Measurements from ENCODE around the gene SECISBP2.

Gene SECISBP2

DNA sequence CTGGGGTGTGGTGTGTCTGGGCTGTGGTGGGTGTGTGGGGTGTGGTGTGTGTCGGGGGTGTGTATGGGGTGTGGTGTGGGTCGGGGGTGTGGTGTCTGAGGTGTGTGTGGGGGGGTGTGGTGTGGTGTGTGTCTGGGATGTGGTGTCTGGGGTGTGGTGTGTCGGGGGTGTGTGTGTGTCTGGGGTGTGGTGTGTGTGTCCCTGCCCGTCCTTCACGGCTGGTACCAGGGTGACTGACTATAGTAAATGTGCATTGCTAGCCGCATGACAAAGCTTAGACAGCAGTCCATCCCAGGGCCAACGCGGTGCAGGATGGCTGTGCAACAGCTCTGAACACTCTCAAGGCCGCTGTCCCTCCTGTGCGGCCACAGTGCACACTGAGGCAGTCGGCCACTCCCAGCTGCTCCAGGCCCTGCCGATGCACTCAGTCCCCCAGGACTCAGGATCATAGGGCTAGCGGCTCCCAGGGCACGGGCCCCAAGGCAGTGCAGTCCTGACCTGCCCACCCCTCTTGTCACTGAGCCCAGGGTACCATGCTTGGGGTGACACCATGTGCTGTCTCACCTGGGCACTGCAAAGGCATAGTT, 54.0 kb downstream of the SECISBP2 start:
- H3K27me3 ChIP-seq (ENCODE audit: insufficient read depth, low read length), result peaks cover under 1% of the 10 kb centered on the region; the same call in 1 of the 2 replicates
- H3K36me3 ChIP-seq (ENCODE audit: insufficient read depth, low read length), result no peaks in the 10 kb centered on the region
- H3K4me3 ChIP-seq (ENCODE audit: low read depth, low read length), result no peak overlapping the region
- H3K4me1 ChIP-seq (ENCODE audit: control insufficient read depth, insufficient read depth, low read length, unreplicated experiment), result no peaks in the 10 kb centered on the region
- H2AFZ ChIP-seq (ENCODE audit: low read length, unreplicated experiment), result no peak overlapping the region
- H3K27ac ChIP-seq (ENCODE audit: low read depth, low read length), result no peak overlapping the region
- H3K79me2 ChIP-seq (ENCODE audit: control insufficient read depth, insufficient read depth, low read length, unreplicated experiment), result no peaks in the 10 kb centered on the region

- H3K27me3 ChIP-seq (ENCODE audit: insufficient read depth, low read length), result peaks cover 3% of the 10 kb centered on the region; the same call in 1 of the 2 replicates
- H3K79me2 ChIP-seq (ENCODE audit: control insufficient read depth, insufficient read depth, low read length, unreplicated experiment), result no peaks in the 10 kb centered on the region
- H3K36me3 ChIP-seq (ENCODE audit: insufficient read depth, low read length), result no peaks in the 10 kb centered on the region
- H3K27ac ChIP-seq (ENCODE audit: low read depth, low read length), result no peak overlapping the region
- no peak overlapping the region for H3K4me3 ChIP-seq (ENCODE audit: low read depth, low read length)
- H2AFZ ChIP-seq (ENCODE audit: low read length, unreplicated experiment), result no peak overlapping the region
- H3K4me1 ChIP-seq (ENCODE audit: control insufficient read depth, insufficient read depth, low read length, unreplicated experiment), result no peaks in the 10 kb centered on the region
Observed at GRCh38 chr9:89372979-89373378, 54.7 kb downstream of the SECISBP2 start.

DNA sequence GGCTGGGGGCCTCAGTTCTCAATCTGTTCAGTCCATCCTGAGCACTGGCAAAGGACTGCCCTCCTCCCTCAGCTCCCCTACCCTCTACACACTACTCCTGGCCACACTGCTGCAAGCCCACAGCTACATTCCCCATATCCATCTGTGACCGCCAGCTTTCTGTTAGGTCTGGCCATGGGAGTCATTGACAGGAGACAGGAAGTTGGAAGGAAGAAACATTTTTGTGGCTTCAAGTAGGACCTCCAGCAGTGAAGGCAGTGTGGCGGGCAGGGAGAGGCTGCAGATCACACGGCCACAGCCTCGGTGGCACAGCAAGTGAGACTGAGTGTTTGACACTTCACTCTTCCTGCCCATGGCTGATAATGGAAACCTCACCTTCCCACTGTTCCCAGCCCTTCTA, 55.9 kb downstream of the SECISBP2 start:
- Histone ChIP-seq H3K27ac (ENCODE audit: low read depth, low read length) (no peak overlapping the region), H3K79me2 (ENCODE audit: control insufficient read depth, insufficient read depth, low read length, unreplicated experiment) (no peaks in the 10 kb centered on the region), H3K36me3 (ENCODE audit: insufficient read depth, low read length) (no peaks in the 10 kb centered on the region), H3K27me3 (ENCODE audit: insufficient read depth, low read length) (peaks cover 3% of the 10 kb centered on the region; the same call in 1 of the 2 replicates), H2AFZ (ENCODE audit: low read length, unreplicated experiment) (no peak overlapping the region), H3K4me3 (ENCODE audit: low read depth, low read length) (no peak overlapping the region), H3K4me1 (ENCODE audit: control insufficient read depth, insufficient read depth, low read length, unreplicated experiment) (no peaks in the 10 kb centered on the region)

DNA sequence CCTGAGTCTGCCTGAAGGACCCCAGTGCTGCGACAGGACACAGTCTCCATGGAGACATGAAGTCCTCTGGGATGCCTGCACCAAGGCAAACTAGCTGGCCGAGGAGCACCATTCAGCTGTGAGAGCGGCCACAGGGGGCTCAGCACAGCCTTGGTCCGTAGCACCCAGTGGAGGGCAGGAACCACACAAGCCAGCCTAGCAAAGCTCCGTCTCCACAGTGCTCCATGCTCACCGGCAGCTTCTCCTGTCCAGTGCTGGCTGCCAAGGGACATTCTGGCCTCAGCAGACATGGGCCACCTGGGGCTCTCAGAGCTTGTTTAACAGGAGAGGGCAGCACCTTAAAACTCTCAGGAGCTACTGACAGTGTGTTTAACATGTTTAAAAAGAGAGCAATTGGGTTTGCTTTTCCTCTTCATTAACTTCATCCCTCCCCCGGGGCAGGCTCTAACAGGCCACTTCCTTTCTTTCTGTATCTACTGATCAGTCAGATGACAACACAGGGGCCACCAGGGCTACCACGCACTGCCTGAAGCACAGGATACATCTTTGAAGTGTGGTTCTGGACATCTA, 57.0 kb downstream of the SECISBP2 start:
- no peak overlapping the region for H3K4me3 ChIP-seq (ENCODE audit: low read depth, low read length)
- H2AFZ ChIP-seq (ENCODE audit: low read length, unreplicated experiment), result no peak overlapping the region
- no peaks in the 10 kb centered on the region for H3K36me3 ChIP-seq (ENCODE audit: insufficient read depth, low read length)
- no peak overlapping the region for H3K27ac ChIP-seq (ENCODE audit: low read depth, low read length)
- no peaks in the 10 kb centered on the region for H3K79me2 ChIP-seq (ENCODE audit: control insufficient read depth, insufficient read depth, low read length, unreplicated experiment)
- peaks cover 3% of the 10 kb centered on the region; the same call in 1 of the 2 replicates for H3K27me3 ChIP-seq (ENCODE audit: insufficient read depth, low read length)
- no peaks in the 10 kb centered on the region for H3K4me1 ChIP-seq (ENCODE audit: control insufficient read depth, insufficient read depth, low read length, unreplicated experiment)

GRCh38 chr9:89376286-89376685, 58.0 kb downstream of the SECISBP2 start:
- Histone ChIP-seq H3K79me2 (ENCODE audit: control insufficient read depth, insufficient read depth, low read length, unreplicated experiment) (no peaks in the 10 kb centered on the region), H3K36me3 (ENCODE audit: insufficient read depth, low read length) (no peaks in the 10 kb centered on the region), H3K27ac (ENCODE audit: low read depth, low read length) (no peak overlapping the region), H2AFZ (ENCODE audit: low read length, unreplicated experiment) (no peak overlapping the region), H3K4me3 (ENCODE audit: low read depth, low read length) (no peak overlapping the region), H3K27me3 (ENCODE audit: insufficient read depth, low read length) (peaks cover 3% of the 10 kb centered on the region; the same call in 1 of the 2 replicates), H3K4me1 (ENCODE audit: control insufficient read depth, insufficient read depth, low read length, unreplicated experiment) (no peaks in the 10 kb centered on the region)

GRCh38 chr9:89376741-89377351, 58.5 kb downstream of the SECISBP2 start:
- H3K27me3 ChIP-seq (ENCODE audit: insufficient read depth, low read length), result peaks cover 3% of the 10 kb centered on the region; the same call in 1 of the 2 replicates
- H3K4me3 ChIP-seq (ENCODE audit: low read depth, low read length), result no peak overlapping the region
- no peaks in the 10 kb centered on the region for H3K79me2 ChIP-seq (ENCODE audit: control insufficient read depth, insufficient read depth, low read length, unreplicated experiment)
- H3K4me1 ChIP-seq (ENCODE audit: control insufficient read depth, insufficient read depth, low read length, unreplicated experiment), result no peaks in the 10 kb centered on the region
- H2AFZ ChIP-seq (ENCODE audit: low read length, unreplicated experiment), result no peak overlapping the region
- H3K36me3 ChIP-seq (ENCODE audit: insufficient read depth, low read length), result no peaks in the 10 kb centered on the region
- no peak overlapping the region for H3K27ac ChIP-seq (ENCODE audit: low read depth, low read length)

DNA sequence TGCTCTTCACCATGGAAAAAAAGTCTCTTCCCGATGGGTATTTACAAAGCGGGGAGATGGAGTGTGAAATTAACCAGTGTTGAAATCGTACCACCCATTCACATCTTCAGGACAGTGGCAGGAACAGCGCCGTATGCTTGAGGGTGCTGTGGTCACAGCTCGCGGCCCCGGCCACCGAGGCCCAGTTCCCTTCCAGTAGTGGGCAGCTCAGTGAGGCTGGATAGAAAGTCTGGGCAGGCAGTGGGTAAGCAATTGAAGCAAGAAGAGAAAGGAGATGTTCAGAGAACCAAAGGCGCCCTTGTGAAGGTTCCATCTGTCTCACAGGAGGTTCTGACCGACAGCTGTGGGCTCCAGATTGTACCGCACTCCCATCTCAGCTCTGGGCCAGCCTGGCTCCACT, 59.1 kb downstream of the SECISBP2 start:
- Histone ChIP-seq H2AFZ (ENCODE audit: low read length, unreplicated experiment) (no peak overlapping the region), H3K27me3 (ENCODE audit: insufficient read depth, low read length) (peaks cover 3% of the 10 kb centered on the region; the same call in 1 of the 2 replicates), H3K4me1 (ENCODE audit: control insufficient read depth, insufficient read depth, low read length, unreplicated experiment) (no peaks in the 10 kb centered on the region), H3K36me3 (ENCODE audit: insufficient read depth, low read length) (no peaks in the 10 kb centered on the region), H3K4me3 (ENCODE audit: low read depth, low read length) (no peak overlapping the region), H3K79me2 (ENCODE audit: control insufficient read depth, insufficient read depth, low read length, unreplicated experiment) (no peaks in the 10 kb centered on the region), H3K27ac (ENCODE audit: low read depth, low read length) (no peak overlapping the region)

GRCh38 chr9:89378541-89378940, 60.2 kb downstream of the SECISBP2 start:
- Histone ChIP-seq H3K79me2 (ENCODE audit: control insufficient read depth, insufficient read depth, low read length, unreplicated experiment) (no peaks in the 10 kb centered on the region), H3K27me3 (ENCODE audit: insufficient read depth, low read length) (peaks cover 3% of the 10 kb centered on the region; the same call in 1 of the 2 replicates), H3K4me3 (ENCODE audit: low read depth, low read length) (no peak overlapping the region), H3K4me1 (ENCODE audit: control insufficient read depth, insufficient read depth, low read length, unreplicated experiment) (no peaks in the 10 kb centered on the region), H3K36me3 (ENCODE audit: insufficient read depth, low read length) (no peaks in the 10 kb centered on the region), H2AFZ (ENCODE audit: low read length, unreplicated experiment) (no peak overlapping the region), H3K27ac (ENCODE audit: low read depth, low read length) (no peak overlapping the region)

GRCh38 chr9:89379031-89379430, 60.7 kb downstream of the SECISBP2 start:
- Histone ChIP-seq H3K4me1 (ENCODE audit: control insufficient read depth, insufficient read depth, low read length, unreplicated experiment) (no peaks in the 10 kb centered on the region), H3K4me3 (ENCODE audit: low read depth, low read length) (no peak overlapping the region), H3K27me3 (ENCODE audit: insufficient read depth, low read length) (peaks cover 3% of the 10 kb centered on the region; the same call in 1 of the 2 replicates), H2AFZ (ENCODE audit: low read length, unreplicated experiment) (no peak overlapping the region), H3K36me3 (ENCODE audit: insufficient read depth, low read length) (no peaks in the 10 kb centered on the region), H3K27ac (ENCODE audit: low read depth, low read length) (no peak overlapping the region), H3K79me2 (ENCODE audit: control insufficient read depth, insufficient read depth, low read length, unreplicated experiment) (no peaks in the 10 kb centered on the region)

GRCh38 chr9:89379508-89380115, 61.3 kb downstream of the SECISBP2 start:
- no peaks in the 10 kb centered on the region for H3K79me2 ChIP-seq (ENCODE audit: control insufficient read depth, insufficient read depth, low read length, unreplicated experiment)
- H3K27ac ChIP-seq (ENCODE audit: low read depth, low read length), result no peak overlapping the region
- H3K4me1 ChIP-seq (ENCODE audit: control insufficient read depth, insufficient read depth, low read length, unreplicated experiment), result no peaks in the 10 kb centered on the region
- H2AFZ ChIP-seq (ENCODE audit: low read length, unreplicated experiment), result no peak overlapping the region
- H3K27me3 ChIP-seq (ENCODE audit: insufficient read depth, low read length), result peaks cover 3% of the 10 kb centered on the region; the same call in 1 of the 2 replicates
- no peaks in the 10 kb centered on the region for H3K36me3 ChIP-seq (ENCODE audit: insufficient read depth, low read length)
- no peak overlapping the region for H3K4me3 ChIP-seq (ENCODE audit: low read depth, low read length)
